GM12892 (cell line): ENCODE measurements around the gene GANAB.
"Not testable (repeated sequence)": the region's sequence is repeated elsewhere in the genome, so short reads cannot be mapped to it uniquely, and the experiment has no call there.

ENCODE experiments used
- DNase-seq: peaks from one replicate; pipeline ENCODE4 v3.0.0; 2011; ENCODE audit not compliant: insufficient read length
- FAIRE-seq: peaks from 2 replicates; lab custom pipeline; 2011; peaks lifted over from hg19 to GRCh38; lab: Jason Lieb, UNC
- POLR2A ChIP-seq: IDR thresholded peaks from 2 replicates; pipeline ENCODE4 v1.6.1; 2011; ENCODE audit warnings: low read depth, low read length, control low read depth
- POLR2AphosphoS5 ChIP-seq: IDR thresholded peaks from 2 replicates; pipeline ENCODE4 v1.6.1; 2011; ENCODE audit warnings: low read depth, low read length, control low read depth
- TAF1 ChIP-seq: IDR thresholded peaks from 2 replicates; pipeline ENCODE4 v1.6.1; 2011; ENCODE audit warnings: low read depth, mild to moderate bottlenecking, control low read depth, low read length, borderline replicate concordance

The GANAB gene

GRCh38 chr11:62665075-62665598, 18.7 kb upstream of the GANAB start, which contains the start of the genes C11orf98 and CSKMT:
Gene C11orf98, minus strand, starts transcription at chr11:62665210. Its CDS starts 41 bp downstream, at chr11:62665169.
Gene CSKMT, plus strand, starts transcription at chr11:62665312. Its CDS starts 568 bp downstream, at chr11:62665880.
- DNase-seq = peak; percentile 93
- TF ChIP-seq POLR2A (peak; percentile 99), POLR2AphosphoS5 (peak; percentile 99), TAF1 (peak; percentile 98)
- FAIRE-seq = peak; percentile 85

- TF ChIP-seq POLR2A (no peak), TAF1 (peak; percentile 50; the same call in 1 of the 2 replicates), POLR2AphosphoS5 (no peak)
- peak; percentile 53 for DNase-seq
- peak; percentile 38 for FAIRE-seq
Observed at GRCh38 chr11:62664405-62665074, 18.1 kb upstream of the GANAB start.

- no peak for TF ChIP-seq POLR2A
- no peak for TF ChIP-seq POLR2AphosphoS5
- TF ChIP-seq TAF1 = no peak
- FAIRE-seq = no peak
Observed at GRCh38 chr11:62656796-62657429, 10.5 kb upstream of the GANAB start.

GRCh38 chr11:62654297-62654696, 7.9 kb upstream of the GANAB start:
- FAIRE-seq = peak; percentile 50

More at GRCh38 chr11:62656796-62657429, 10.5 kb upstream of the GANAB start:
- no peak for DNase-seq

GRCh38 chr11:62652161-62653006, 6.0 kb upstream of the GANAB start:
- DNase-seq (no peak), FAIRE-seq (peak; percentile 62)
- TF ChIP-seq TAF1 (no peak), POLR2AphosphoS5 (no peak), POLR2A (no peak)

More at GRCh38 chr11:62654297-62654696, 7.9 kb upstream of the GANAB start:
- TF ChIP-seq TAF1 (no peak), POLR2A (no peak), POLR2AphosphoS5 (no peak)
- DNase-seq = no peak

- not testable (repeated sequence) for DNase-seq, FAIRE-seq
Observed at GRCh38 chr11:62650283-62650682, 3.9 kb upstream of the GANAB start.

GRCh38 chr11:62649486-62649885, 3.1 kb upstream of the GANAB start:
- FAIRE-seq = no peak
- no peak for DNase-seq
- TF ChIP-seq POLR2AphosphoS5 = no peak
- no peak for TF ChIP-seq POLR2A
- TF ChIP-seq TAF1 = no peak

- DNase-seq = no peak
- FAIRE-seq = no peak
- TF ChIP-seq TAF1 = no peak
- TF ChIP-seq POLR2A = no peak
- no peak for TF ChIP-seq POLR2AphosphoS5
Observed at GRCh38 chr11:62648967-62649364, 2.6 kb upstream of the GANAB start.

GRCh38 chr11:62648185-62648966, 2.0 kb upstream of the GANAB start:
- FAIRE-seq (no peak), DNase-seq (no peak)
- TF ChIP-seq TAF1 (no peak), POLR2A (no peak), POLR2AphosphoS5 (no peak)

GRCh38 chr11:62647609-62648005, 1.2 kb upstream of the GANAB start:
- TF ChIP-seq POLR2A = no peak
- TF ChIP-seq TAF1 = no peak
- no peak for TF ChIP-seq POLR2AphosphoS5
- no peak for FAIRE-seq
- no peak for DNase-seq
